CD4-positive, alpha-beta T cell treated with Interleukin-4 for 4 hours (primary cell): ENCODE measurements around the gene VSTM2B.

Experiments used
- DNase-seq: peaks from one replicate; pipeline ENCODE4 v3.0.0-alpha.2; 2020

The VSTM2B gene

GRCh38 chr19:29605653-29606419 lies 80.0 kb downstream of the VSTM2B start, which contains the start of gene POP4:
POP4 (plus strand) TSS chr19:29606283; CDS start chr19:29606319, 36 bp downstream.
- DNase-seq, result peak; percentile 96

- DNase-seq, result no peak
Measured at GRCh38 chr19:29606420-29606747, 80.6 kb downstream of the VSTM2B start.

- DNase-seq, result no peak
Measured at GRCh38 chr19:29609636-29610035, 83.8 kb downstream of the VSTM2B start.

DNA sequence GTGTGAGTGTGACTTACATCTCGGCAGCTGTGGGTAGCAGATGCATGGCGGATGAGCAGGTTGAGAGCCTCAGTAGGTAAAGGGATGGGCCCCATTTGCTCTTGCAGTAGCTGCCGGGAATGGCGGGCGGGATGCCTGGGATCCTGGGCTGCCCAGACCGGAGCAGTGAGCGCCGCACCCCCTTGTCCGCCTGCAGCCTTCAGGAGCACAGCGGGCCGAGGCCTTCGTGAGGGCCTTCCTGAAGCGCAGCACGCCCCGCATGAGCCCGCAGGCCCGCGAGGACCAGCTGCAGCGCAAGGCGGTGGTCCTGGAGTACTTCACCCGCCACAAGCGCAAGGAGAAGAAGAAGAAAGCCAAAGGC lies 84.4 kb downstream of the VSTM2B start:
- DNase-seq, result no peak

DNA sequence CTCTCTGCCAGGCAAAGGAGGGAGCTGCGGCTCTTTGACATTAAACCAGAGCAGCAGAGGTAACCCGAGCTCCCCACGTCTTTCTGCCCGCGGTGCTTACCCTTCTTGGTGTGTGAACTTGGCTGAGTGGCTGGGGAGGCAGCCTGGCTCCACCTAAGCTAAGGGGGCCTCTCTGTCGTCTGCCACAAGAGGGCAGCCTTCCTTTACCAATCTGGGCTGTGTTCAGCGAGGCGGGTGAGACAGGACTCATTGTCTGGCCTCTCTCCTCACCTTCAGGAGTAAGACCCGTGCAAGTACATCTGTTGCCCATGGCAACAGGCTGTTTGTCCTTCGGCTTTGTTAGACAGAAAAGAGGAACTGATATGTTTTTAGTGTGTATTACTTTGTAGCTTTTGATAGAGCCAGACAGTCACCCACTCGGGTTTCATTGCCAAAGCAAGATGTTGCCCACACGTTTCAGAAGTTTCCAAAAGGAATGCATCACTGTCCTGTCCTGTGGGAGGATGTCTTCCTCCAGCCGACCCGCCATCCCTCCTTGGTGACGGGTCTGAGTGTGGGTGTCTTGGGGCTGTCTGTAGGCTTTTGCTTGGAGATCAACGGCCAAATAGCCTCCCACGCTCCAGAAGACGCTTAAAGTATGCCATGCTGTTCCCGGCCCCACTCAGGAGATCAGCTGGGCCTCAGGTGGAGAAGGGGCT lies 84.9 kb downstream of the VSTM2B start:
- DNase-seq, result peak; percentile 89

- no peak for DNase-seq
Measured at GRCh38 chr19:29612121-29612520, 86.3 kb downstream of the VSTM2B start.

- DNase-seq, result no peak
Measured at GRCh38 chr19:29612801-29613595, 87.2 kb downstream of the VSTM2B start.

- DNase-seq, result no peak
Measured at GRCh38 chr19:29614046-29614445, 88.3 kb downstream of the VSTM2B start.
